ENCODE measurements around the gene PPHLN1. TPM values are rescaled to one million over a fixed set of nuclear protein-coding genes. Genes with fewer than 3 reads are reported as not detected.
A peak's percentile ranks its signal among the peaks of the same experiment; 100 is the strongest.

PPHLN1 gene
- total RNA-seq, 2 experiments from 2014 or later = 100 to 105 TPM

GRCh38 chr12:42370013-42370412 is 44.0 kb downstream of the PPHLN1 start:
- Histone ChIP-seq H3K4me1 (ENCODE audit: insufficient read depth, low read length) (no peaks in the 10 kb centered on the region), H3K27me3 (ENCODE audit: control insufficient read depth in 1 of 2, insufficient read depth in 2 of 2, low read length in 2 of 2) (no peaks in the 10 kb centered on the region), H3K4me3 (ENCODE audit: low read length) (no peak overlapping the region), H3K36me3 (ENCODE audit: insufficient read depth, low read length) (peaks cover 5% of the 10 kb centered on the region), H3K9me3 (ENCODE audit: control insufficient read depth in 1 of 2, insufficient read depth in 1 of 2, low read length in 2 of 2) (no peaks in the 10 kb centered on the region), H3K27ac (ENCODE audit: low read depth in 1 of 2, low read length in 2 of 2) (no peak overlapping the region)
- Mint-ChIP-seq H3K36me3 (ENCODE audit: low read depth) (peaks cover 39% of the 10 kb centered on the region), H3K4me1 (ENCODE audit: low read depth) (peaks cover 29% of the 10 kb centered on the region), H3K27me3 (no peaks in the 10 kb centered on the region), H3K27ac (no peak overlapping the region), H3K9me3 (no peaks in the 10 kb centered on the region), H3K4me3 (no peak overlapping the region)
- DNase-seq = no peak
- intact Hi-C loops (cut with DNase I, micrococcal nuclease) = loop anchor here (5.0 kb wide), 3 partner anchors 38 to 1423 kb away; no protein-coding TSS in a partner anchor
- CTCF ChIA-PET = no interaction called here
- no peak for ATAC-seq (ENCODE audit: poor library complexity)
- POLR2A ChIA-PET = no interaction called here
- TF ChIP-seq CTCF (IDR thresholded peaks at IDR 0.05) = no peak

DNA sequence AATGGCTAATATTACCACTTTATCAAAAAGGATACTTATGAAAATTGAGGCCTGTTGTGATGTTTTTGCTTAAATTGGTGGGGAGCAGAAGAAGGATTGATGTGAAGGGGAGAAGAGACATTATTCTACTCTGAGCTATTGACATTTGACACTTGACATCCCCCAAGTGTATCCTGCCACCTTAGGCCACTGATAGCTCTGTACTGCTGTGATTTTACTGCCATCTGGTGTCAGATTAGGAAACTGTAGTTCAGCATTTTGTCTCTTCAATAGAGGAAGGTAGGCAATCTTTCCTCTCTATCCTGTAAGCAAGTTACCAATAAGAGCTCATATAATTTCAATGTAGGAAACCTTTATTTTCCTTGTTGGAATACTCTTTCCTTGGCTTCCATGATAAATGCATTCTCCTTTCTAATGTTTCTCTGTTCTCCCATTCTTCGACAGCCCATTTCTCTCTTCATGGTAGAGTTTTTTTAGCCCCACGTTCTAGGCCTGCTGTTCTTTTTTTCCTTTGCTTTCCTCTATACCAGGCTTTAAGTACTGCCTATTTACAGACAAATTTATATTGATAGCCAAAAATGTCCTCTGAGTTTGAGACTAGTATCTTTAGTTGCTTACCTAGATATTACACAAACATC is 46.3 kb downstream of the PPHLN1 start:
- Histone ChIP-seq H3K27me3 (ENCODE audit: control insufficient read depth in 1 of 2, insufficient read depth in 2 of 2, low read length in 2 of 2) (no peaks in the 10 kb centered on the region), H3K36me3 (ENCODE audit: insufficient read depth, low read length) (peaks cover 23% of the 10 kb centered on the region), H3K4me1 (ENCODE audit: insufficient read depth, low read length) (no peaks in the 10 kb centered on the region), H3K27ac (ENCODE audit: low read depth in 1 of 2, low read length in 2 of 2) (no peak overlapping the region), H3K4me3 (ENCODE audit: low read length) (no peak overlapping the region), H3K9me3 (ENCODE audit: control insufficient read depth in 1 of 2, insufficient read depth in 1 of 2, low read length in 2 of 2) (no peaks in the 10 kb centered on the region)
- no peaks in the 10 kb centered on the region for H3K9me3 Mint-ChIP-seq
- POLR2A ChIA-PET = interaction anchor here (0.9 to 1.4 kb wide), 2 partner anchors 19 to 227 kb away, joined by 3 read pairs; no protein-coding TSS in a partner anchor
- peak in 5 of 14 experiments; percentile 3 to 74 (median 63) for DNase-seq
- CTCF ChIA-PET = interaction anchor here (0.7 to 1.7 kb wide), 13 partner anchors 18 to 348 kb away, joined by 3 to 5 read pairs (median 3); partner anchors contain the start of gene ZCRB1
- intact Hi-C loops (cut with DNase I, micrococcal nuclease) = loop anchor here (1.0 to 5.0 kb wide), 5 partner anchors 40 to 1425 kb away; no protein-coding TSS in a partner anchor
- ATAC-seq (ENCODE audit: poor library complexity) = peak; percentile 95
- H3K36me3 Mint-ChIP-seq (ENCODE audit: low read depth) = peaks cover 54% of the 10 kb centered on the region
- H3K27ac Mint-ChIP-seq = no peak overlapping the region
- no peaks in the 10 kb centered on the region for H3K27me3 Mint-ChIP-seq
- no peak overlapping the region for H3K4me3 Mint-ChIP-seq
- peaks cover 18% of the 10 kb centered on the region for H3K4me1 Mint-ChIP-seq (ENCODE audit: low read depth)
- peak; percentile 75 for TF ChIP-seq CTCF (IDR thresholded peaks at IDR 0.05)

DNA sequence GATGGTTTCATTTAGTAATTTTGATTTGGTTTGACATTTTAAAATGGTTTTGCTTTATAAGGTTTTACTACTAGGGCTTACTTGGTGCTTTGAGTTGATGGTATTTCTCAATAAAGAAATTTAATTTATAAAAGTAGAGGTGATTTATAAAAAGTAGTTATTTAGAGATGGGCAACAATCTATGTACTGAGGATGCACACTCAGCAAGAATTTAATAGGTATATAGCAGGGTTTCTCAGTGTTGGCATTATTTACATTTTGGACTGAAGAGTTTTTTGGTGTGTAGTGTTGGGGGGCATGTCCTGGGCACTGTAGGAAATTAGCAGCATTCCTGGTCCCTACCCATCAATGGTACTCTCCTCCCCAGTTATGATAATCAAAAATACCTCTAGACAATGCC is 47.7 kb downstream of the PPHLN1 start:
- no peak overlapping the region for H3K4me3 Mint-ChIP-seq
- Histone ChIP-seq H3K36me3 (ENCODE audit: insufficient read depth, low read length) (peaks cover 26% of the 10 kb centered on the region), H3K4me1 (ENCODE audit: insufficient read depth, low read length) (no peaks in the 10 kb centered on the region), H3K27ac (ENCODE audit: low read depth in 1 of 2, low read length in 2 of 2) (no peak overlapping the region), H3K4me3 (ENCODE audit: low read length) (no peak overlapping the region), H3K9me3 (ENCODE audit: control insufficient read depth in 1 of 2, insufficient read depth in 1 of 2, low read length in 2 of 2) (no peaks in the 10 kb centered on the region), H3K27me3 (ENCODE audit: control insufficient read depth in 1 of 2, insufficient read depth in 2 of 2, low read length in 2 of 2) (no peaks in the 10 kb centered on the region)
- no peaks in the 10 kb centered on the region for H3K9me3 Mint-ChIP-seq
- no peak for DNase-seq
- no peak overlapping the region for H3K27ac Mint-ChIP-seq
- peaks cover 18% of the 10 kb centered on the region for H3K4me1 Mint-ChIP-seq (ENCODE audit: low read depth)
- peaks cover 66% of the 10 kb centered on the region for H3K36me3 Mint-ChIP-seq (ENCODE audit: low read depth)
- ChIA-PET POLR2A (no interaction called here), CTCF (no interaction called here)
- no peak for ATAC-seq (ENCODE audit: poor library complexity)
- no peaks in the 10 kb centered on the region for H3K27me3 Mint-ChIP-seq
- intact Hi-C loops (cut with DNase I, micrococcal nuclease) = loop anchor here (2.0 to 5.0 kb wide), 4 partner anchors 41 to 1426 kb away; no protein-coding TSS in a partner anchor
- TF ChIP-seq CTCF (IDR thresholded peaks at IDR 0.05) = no peak

Measured in CD4-positive, alpha-beta T cell (primary cell).